ENCODE data around the gene WDR48.
A peak's percentile ranks its signal among the peaks of the same experiment; 100 is the strongest.

GRCh38 chr3:39051649-39052561 lies at the start of gene WDR48, which contains the start of gene SCN11A:
- TF ChIP-seq U2AF2 (optimal IDR thresholded peaks at IDR 0.05; ENCODE audit: low read depth, low read length) (no peak), NCOA1 (IDR thresholded peaks at IDR 0.05; ENCODE audit: low read depth) (no peak), ZNF449 (CRISPR knock-in tag; IDR thresholded peaks at IDR 0.05) (no peak), FOXM1 (IDR thresholded peaks at IDR 0.05; ENCODE audit: low read depth) (no peak), FOXM1 (CRISPR knock-in tag; IDR thresholded peaks at IDR 0.05; ENCODE audit: low read depth) (0 out of 2 replicates have a peak, but pooled peaks have one; percentile 65), ZBTB33 (CRISPR knock-in tag; IDR thresholded peaks at IDR 0.05) (peak; percentile 93), COPS2 (conservative IDR thresholded peaks at IDR 0.05) (no peak)
